22Rv1 (cell line): Measurements from ENCODE around the gene OBP2A.

Experiments used
- H3K27ac ChIP-seq: fragments of 450-650 bp; 2 replicates; pipeline ENCODE4 v1.5.1; 2017
- CTCF ChIP-seq: fragments of 450-650 bp; IDR thresholded peaks from 2 replicates; pipeline ENCODE4 v1.5.1; 2017; ENCODE audit warnings: mild to moderate bottlenecking
- ZFX ChIP-seq: fragments of 450-650 bp; IDR thresholded peaks from 2 replicates; pipeline ENCODE4 v1.6.1; 2017; ENCODE audit warnings: antibody characterized with exemption, borderline replicate concordance

The OBP2A gene

GRCh38 chr9:135502168-135502872, 43.6 kb upstream of the OBP2A start:
- no peak overlapping the region for H3K27ac ChIP-seq
- no peak for TF ChIP-seq CTCF
- no peak for TF ChIP-seq ZFX

GRCh38 chr9:135502873-135503321, 43.0 kb upstream of the OBP2A start:
- no peak for TF ChIP-seq CTCF
- TF ChIP-seq ZFX = no peak
- no peak overlapping the region for H3K27ac ChIP-seq

- no peak for TF ChIP-seq ZFX
- TF ChIP-seq CTCF = no peak
Measured at GRCh38 chr9:135503371-135504261, 42.3 kb upstream of the OBP2A start.

GRCh38 chr9:135504262-135505243, 41.4 kb upstream of the OBP2A start:
- TF ChIP-seq CTCF (peak; percentile 94), ZFX (no peak)
- no peak overlapping the region for H3K27ac ChIP-seq

More at GRCh38 chr9:135503371-135504261, 42.3 kb upstream of the OBP2A start:
- no peak overlapping the region for H3K27ac ChIP-seq

- no peak overlapping the region for H3K27ac ChIP-seq
- TF ChIP-seq ZFX (no peak), CTCF (no peak)
Measured at GRCh38 chr9:135505406-135506187, 40.3 kb upstream of the OBP2A start.
